Prostate gland (tissue), 2 donors: ENCODE measurements around the gene CAB39L. TPM values are rescaled to one million over a fixed set of nuclear protein-coding genes. Genes with fewer than 3 reads are reported as not detected.

Source experiments
- DNase-seq: peaks from one replicate; pipeline ENCODE4 v3.0.0-alpha.2; 2019; ENCODE audit warnings: low spot score
- H3K27ac ChIP-seq, 2 donors: fragments of 200-600 bp; sonication (generic); 2 replicates each; pipeline ENCODE4 v1.5.1; 2017 to 2019
- H3K27me3 ChIP-seq: fragments of 200-600 bp; sonication (generic); replicated peaks from 2 replicates; pipeline ENCODE4 v1.5.1; 2019; ENCODE audit not compliant: insufficient read depth
- H3K36me3 ChIP-seq, 2 donors: fragments of 200-600 bp; sonication (generic); 1 replicate in 1 of 2; 2 replicates in 1 of 2; pipeline versions ENCODE4 v1.5.1 to v1.8.1; 2017 to 2019
- H3K4me1 ChIP-seq: fragments of 200-600 bp; sonication (generic); replicated peaks from 2 replicates; pipeline ENCODE4 v1.5.1; 2019
- H3K4me3 ChIP-seq, 2 donors: fragments of 200-600 bp; sonication (generic); 2 replicates each; pipeline ENCODE4 v1.5.1; 2017 to 2019
- H3K9me3 ChIP-seq: fragments of 200-600 bp; sonication (generic); 2 replicates; pipeline ENCODE4 v1.5.1; 2017
- POLR2A ChIP-seq: fragments of 450-650 bp; IDR thresholded peaks from one replicate; pipeline ENCODE4 v1.6.1; 2016; ENCODE audit warnings: antibody characterized with exemption, mild to moderate bottlenecking
- POLR2AphosphoS5 ChIP-seq: sonication (generic); formaldehyde crosslinking; IDR thresholded peaks from one replicate; pipeline ENCODE4 v1.6.1; 2017; ENCODE audit warnings: antibody characterized with exemption
- WGBS: methylation state at CpG from one replicate; pipeline ENCODE4 v1.1.5; 2018; 5-methylcytosine and 5-hydroxymethylcytosine counted together
- intact Hi-C: fragments of 100-400 bp; cut with DNase I; formaldehyde crosslinking; loops from one replicate; pipeline ENCODE4 v1.14.2; 2022
- total RNA-seq, 2 donors: library from RNA; depleted of rRNA; stranded (reverse); fragments of >200 nt; gene quantifications; one replicate each; pipeline ENCODE4 v1.1.0, GENCODE V29; 2016
- TF ChIP-seq, protein P1 (sequence below), 4 experiments: fragments of 200-600 bp in 2 of 4; fragments of 450-650 bp in 2 of 4; sonication (generic) in 2 of 4; IDR thresholded peaks; 1 replicate in 3 of 4; 2 replicates in 1 of 4; pipeline ENCODE4 v1.5.1; 2016 to 2019; ENCODE audit warnings: antibody characterized with exemption in 4 of 4, mild to moderate bottlenecking in 2 of 4, moderate library complexity in 2 of 4

The CAB39L gene
- total RNA-seq, 2 donors from 2014 or later: 43.9 to 96.5 TPM

DNA sequence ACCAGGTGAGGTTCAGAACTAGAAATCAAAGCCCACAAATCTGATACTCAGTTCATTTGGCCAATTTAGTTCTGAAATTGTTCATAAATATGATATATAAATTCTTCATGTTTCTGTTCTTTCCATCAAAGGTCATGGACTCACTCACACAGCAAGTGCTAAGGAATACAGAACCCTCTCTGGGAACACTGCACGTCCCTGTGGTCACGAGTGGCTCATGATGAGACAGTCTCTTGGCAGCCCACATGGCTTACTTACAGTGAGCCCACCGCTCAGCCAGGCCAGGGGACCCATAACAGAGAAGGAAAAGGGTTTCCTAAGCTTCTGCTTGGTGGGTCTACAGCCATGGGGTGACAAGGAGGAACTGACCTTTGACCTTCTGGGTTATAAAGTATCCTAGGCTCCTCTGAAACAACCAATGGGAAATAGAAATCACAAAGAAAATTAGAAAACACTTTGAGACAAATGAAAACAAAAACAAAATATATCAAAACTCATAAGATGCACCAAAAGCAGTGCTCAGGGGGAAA lies 128.8 kb downstream of the CAB39L start:
- H3K9me3 ChIP-seq: no peaks in the 10 kb centered on the region
- TF ChIP-seq POLR2A: no peak
- no peak for TF ChIP-seq POLR2AphosphoS5
- TF ChIP-seq, protein P1, sequence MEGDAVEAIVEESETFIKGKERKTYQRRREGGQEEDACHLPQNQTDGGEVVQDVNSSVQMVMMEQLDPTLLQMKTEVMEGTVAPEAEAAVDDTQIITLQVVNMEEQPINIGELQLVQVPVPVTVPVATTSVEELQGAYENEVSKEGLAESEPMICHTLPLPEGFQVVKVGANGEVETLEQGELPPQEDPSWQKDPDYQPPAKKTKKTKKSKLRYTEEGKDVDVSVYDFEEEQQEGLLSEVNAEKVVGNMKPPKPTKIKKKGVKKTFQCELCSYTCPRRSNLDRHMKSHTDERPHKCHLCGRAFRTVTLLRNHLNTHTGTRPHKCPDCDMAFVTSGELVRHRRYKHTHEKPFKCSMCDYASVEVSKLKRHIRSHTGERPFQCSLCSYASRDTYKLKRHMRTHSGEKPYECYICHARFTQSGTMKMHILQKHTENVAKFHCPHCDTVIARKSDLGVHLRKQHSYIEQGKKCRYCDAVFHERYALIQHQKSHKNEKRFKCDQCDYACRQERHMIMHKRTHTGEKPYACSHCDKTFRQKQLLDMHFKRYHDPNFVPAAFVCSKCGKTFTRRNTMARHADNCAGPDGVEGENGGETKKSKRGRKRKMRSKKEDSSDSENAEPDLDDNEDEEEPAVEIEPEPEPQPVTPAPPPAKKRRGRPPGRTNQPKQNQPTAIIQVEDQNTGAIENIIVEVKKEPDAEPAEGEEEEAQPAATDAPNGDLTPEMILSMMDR (IDR thresholded peaks at IDR 0.05): no peak
- DNase-seq: no peak
- peak overlapping the region in 1 of 2 donors; percentile 47 for H3K27ac ChIP-seq
- no peaks in the 10 kb centered on the region for H3K4me1 ChIP-seq
- 96% methylated on average over 3 of the region's 3 CpGs for WGBS
- H3K27me3 ChIP-seq: no peaks in the 10 kb centered on the region
- intact Hi-C loops: no loop called here
- no peak overlapping the region for H3K4me3 ChIP-seq
- no peaks in the 10 kb centered on the region for H3K36me3 ChIP-seq

DNA sequence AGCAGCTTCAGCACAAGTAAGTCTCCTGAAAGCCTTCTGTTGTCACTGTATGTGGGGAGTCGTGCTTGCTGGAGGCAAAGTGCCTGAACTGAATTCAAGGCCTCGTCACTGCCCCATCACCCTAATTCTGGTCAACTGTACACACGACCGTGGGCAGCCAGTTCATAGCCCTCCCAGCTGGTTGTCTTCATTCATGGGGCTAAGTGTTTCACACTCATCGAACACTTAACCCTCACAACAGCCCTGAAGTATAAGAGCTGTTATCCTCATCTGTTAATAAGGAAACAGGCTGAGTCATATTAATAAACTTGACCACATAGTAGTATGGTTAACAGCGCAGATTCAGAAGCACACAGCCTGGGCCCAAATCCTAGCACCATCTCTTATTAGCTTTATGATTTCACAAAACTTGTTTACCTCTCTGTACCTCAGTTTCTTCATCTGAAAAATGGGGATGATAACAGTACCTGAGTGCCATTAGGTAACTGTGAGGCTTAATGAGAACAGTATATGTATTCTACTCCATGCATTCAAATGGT lies 129.5 kb downstream of the CAB39L start:
- Histone ChIP-seq H3K9me3 (no peaks in the 10 kb centered on the region), H3K36me3 (no peaks in the 10 kb centered on the region), H3K27ac (peak overlapping the region; percentile 2 to 47), H3K27me3 (no peaks in the 10 kb centered on the region), H3K4me3 (no peak overlapping the region), H3K4me1 (no peaks in the 10 kb centered on the region)
- intact Hi-C loops: no loop called here
- TF ChIP-seq POLR2A: no peak
- TF ChIP-seq, protein P1 (IDR thresholded peaks at IDR 0.05): no peak
- no peak for TF ChIP-seq POLR2AphosphoS5
- WGBS: 83% methylated on average over 6 of the region's 6 CpGs
- no peak for DNase-seq

DNA sequence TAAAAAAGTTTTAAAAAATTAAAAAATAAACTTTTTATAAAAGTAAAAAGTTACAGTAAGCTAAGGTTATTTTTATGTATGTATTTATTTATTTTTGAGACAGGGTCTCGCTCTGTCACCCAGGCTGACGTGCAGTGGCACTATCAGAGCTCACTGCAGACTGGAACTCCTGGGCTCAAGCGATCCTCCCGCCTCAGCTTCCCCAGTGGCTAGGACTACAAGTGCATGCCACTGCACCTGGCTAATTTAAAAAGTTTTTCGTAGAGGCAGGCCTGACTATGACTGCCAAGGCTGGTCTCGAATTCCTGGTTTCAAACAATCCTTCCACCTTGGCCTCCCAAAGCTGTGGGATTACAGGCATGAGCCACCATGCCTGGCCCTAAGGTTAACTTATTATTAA lies 132.0 kb downstream of the CAB39L start:
- Histone ChIP-seq H3K9me3 (no peaks in the 10 kb centered on the region), H3K27me3 (no peaks in the 10 kb centered on the region), H3K4me3 (no peak overlapping the region), H3K4me1 (peaks cover 9% of the 10 kb centered on the region), H3K36me3 (no peaks in the 10 kb centered on the region), H3K27ac (no peak overlapping the region)
- intact Hi-C loops: no loop called here
- DNase-seq: no peak
- TF ChIP-seq POLR2A (no peak), POLR2AphosphoS5 (no peak)
- TF ChIP-seq, protein P1 (IDR thresholded peaks at IDR 0.05): no peak
- 94% methylated on average over 6 of the region's 6 CpGs for WGBS

DNA sequence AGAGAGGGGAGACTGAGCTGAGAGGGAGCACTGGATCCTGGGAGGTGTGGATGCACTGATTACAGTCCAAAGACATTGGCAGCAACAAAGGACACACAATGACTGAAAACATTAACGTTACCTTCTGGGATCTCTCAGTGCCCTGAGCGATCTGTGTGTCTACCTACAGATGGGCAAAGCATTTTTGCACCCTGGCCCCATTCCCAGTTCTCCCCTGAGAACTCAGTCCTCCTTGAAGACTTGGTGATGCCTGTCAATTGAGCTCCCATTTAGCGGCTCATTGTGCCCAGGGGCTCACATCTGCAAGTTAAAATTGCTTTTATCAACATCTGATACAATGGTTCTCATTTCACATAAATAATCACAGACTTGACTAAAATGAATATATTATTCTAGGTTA lies 133.6 kb downstream of the CAB39L start:
- peak overlapping the region; percentile 78 to 81 for H3K27ac ChIP-seq
- H3K4me1 ChIP-seq: peaks cover 9% of the 10 kb centered on the region
- no peaks in the 10 kb centered on the region for H3K27me3 ChIP-seq
- no peak overlapping the region for H3K4me3 ChIP-seq
- no peak for DNase-seq
- 88% methylated on average over 3 of the region's 3 CpGs for WGBS
- TF ChIP-seq POLR2AphosphoS5 (no peak), POLR2A (no peak)
- TF ChIP-seq, protein P1 (IDR thresholded peaks at IDR 0.05): no peak
- H3K9me3 ChIP-seq: no peaks in the 10 kb centered on the region
- no peaks in the 10 kb centered on the region for H3K36me3 ChIP-seq
- intact Hi-C loops: no loop called here

DNA sequence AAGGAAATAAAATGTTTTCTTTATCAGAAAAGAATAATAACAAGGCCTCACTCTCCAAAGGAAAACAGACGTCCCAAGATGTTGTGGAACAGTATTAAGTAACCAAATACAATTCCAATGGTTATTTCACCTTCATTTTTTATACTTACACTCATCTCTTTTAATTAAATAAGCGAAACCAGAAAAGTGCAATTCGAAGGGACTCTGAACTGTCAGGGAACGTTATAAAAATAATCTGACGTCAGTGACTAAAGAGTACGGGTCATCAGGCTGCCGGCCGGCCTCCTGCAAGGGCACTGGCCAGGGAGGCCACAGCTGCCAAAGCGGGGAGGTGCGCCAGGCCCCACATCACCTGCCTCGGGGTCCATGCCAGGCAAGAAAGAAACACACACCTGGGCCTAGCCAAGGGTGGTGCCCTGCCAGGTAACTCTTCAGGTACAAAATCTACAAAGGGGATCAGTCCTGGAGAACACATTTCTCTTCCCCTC lies 134.9 kb downstream of the CAB39L start:
- WGBS: 38% methylated on average over 11 of the region's 11 CpGs
- H3K36me3 ChIP-seq: no peaks in the 10 kb centered on the region
- H3K9me3 ChIP-seq: no peaks in the 10 kb centered on the region
- DNase-seq: peak; percentile 57
- peak overlapping the region; percentile 78 to 81 for H3K27ac ChIP-seq
- H3K4me3 ChIP-seq: no peak overlapping the region
- TF ChIP-seq POLR2A: no peak
- TF ChIP-seq, protein P1 (IDR thresholded peaks at IDR 0.05): no peak
- TF ChIP-seq POLR2AphosphoS5: no peak
- H3K4me1 ChIP-seq: peaks cover 9% of the 10 kb centered on the region
- intact Hi-C loops: no loop called here
- H3K27me3 ChIP-seq: no peaks in the 10 kb centered on the region
